K562 (cell line): ENCODE data around the gene S100A1. TPM values are rescaled to one million over a fixed set of nuclear protein-coding genes. Genes with fewer than 3 reads are reported as not detected.
A peak's percentile ranks its signal among the peaks of the same experiment; 100 is the strongest.

Source experiments
- ATAC-seq: fragments of 200-7000 bp; cut with Tn5 transposase; 3 replicates; pipeline ENCODE4 v1.9.1; 2020; ENCODE audit warnings: moderate library complexity
- BruUV-seq: library from RNA; stranded (reverse); fragments of 400-500 nt; replicated peaks from 2 replicates; lab custom pipeline; 2021; lab: Mats Ljungman, UMichigan
- CTCF ChIA-PET: fragments of 300-600 bp; formaldehyde crosslinking; extraction: SDS; loops from one replicate; lab custom pipeline; 2021; ENCODE audit warnings: low intra/inter-chr PET ratio; lab: Yijun Ruan, JAX
- POLR2A ChIA-PET: fragments of 300-600, 350-650 bp; sonication (Branson Sonifier 250); formaldehyde crosslinking; extraction: SDS; loops from one replicate; lab custom pipeline; 2021; ENCODE audit warnings: antibody characterized with exemption, inconsistent platforms; lab: Yijun Ruan, JAX
- DNase-seq, 4 experiments: peaks; one replicate each; pipeline versions ENCODE4 v3.0.0 to v3.0.0-alpha.2; 2011 to 2018; ENCODE audit warnings: low spot score in 3 of 4, mixed read lengths in 3 of 4; ENCODE audit errors: extremely low read depth in 1 of 4
- FAIRE-seq: peaks from 2 replicates; lab custom pipeline; 2011; peaks lifted over from hg19 to GRCh38; lab: Jason Lieb, UNC
- H2AFZ ChIP-seq: 2 replicates; pipeline ENCODE4 v1.6.0; 2011; ENCODE audit warnings: low read depth, low read length, control low read depth, inconsistent platforms
- H3K27ac ChIP-seq: fragments of 200-600 bp; 3 replicates; pipeline ENCODE4 v1.8.0; 2011; ENCODE audit warnings: low read depth, mild to moderate bottlenecking, control low read depth, inconsistent platforms, low read length, moderate library complexity, mixed read lengths; ENCODE audit errors: extremely low read depth
- H3K27me3 ChIP-seq, 2 experiments: fragments of 300-600 bp in 1 of 2; 2 replicates in 1 of 2; 3 replicates in 1 of 2; pipeline versions ENCODE4 v1.6.0 to v1.8.0; 2011; ENCODE audit warnings: inconsistent platforms in 2 of 2, low read length in 2 of 2, mild to moderate bottlenecking in 1 of 2, mixed read lengths in 1 of 2, moderate library complexity in 1 of 2; ENCODE audit not compliant: control insufficient read depth in 2 of 2, insufficient read depth in 2 of 2
- H3K36me3 ChIP-seq: fragments of 300-600 bp; 3 replicates; pipeline ENCODE4 v1.8.0; 2011; ENCODE audit warnings: mild to moderate bottlenecking, low read length, inconsistent platforms; ENCODE audit not compliant: control insufficient read depth, insufficient read depth
- H3K4me1 ChIP-seq, 2 experiments: fragments of 200-600 bp in 1 of 2; replicated peaks in 1 of 2; 2 replicates in 1 of 2; 3 replicates in 1 of 2; pipeline versions ENCODE4 v1.5.1 to v1.8.0; 2011; ENCODE audit warnings: inconsistent platforms in 2 of 2, low read length in 2 of 2, mild to moderate bottlenecking in 1 of 2, mixed read lengths in 1 of 2, moderate library complexity in 1 of 2; ENCODE audit not compliant: control insufficient read depth in 2 of 2, insufficient read depth in 2 of 2
- H3K4me2 ChIP-seq: 2 replicates; pipeline ENCODE4 v1.6.1; 2011; ENCODE audit warnings: low read length, control low read depth, inconsistent platforms, mixed read lengths; ENCODE audit not compliant: insufficient read depth
- H3K4me3 ChIP-seq: fragments of 200-600 bp; sonication (generic), shearing (Covaris generic); 2 replicates; pipeline ENCODE4 v1.5.1; 2016; ENCODE audit warnings: control low read depth, inconsistent platforms
- H3K79me2 ChIP-seq: fragments of 200-600 bp; 3 replicates; pipeline ENCODE4 v1.8.0; 2011; ENCODE audit warnings: low read length, inconsistent platforms; ENCODE audit not compliant: control insufficient read depth, insufficient read depth
- H3K9ac ChIP-seq, 2 experiments: 2 replicates each; pipeline versions ENCODE4 v1.6.0 to v1.6.1; 2011; ENCODE audit warnings: low read depth in 2 of 2, low read length in 2 of 2, control low read depth in 1 of 2, inconsistent platforms in 1 of 2, mild to moderate bottlenecking in 1 of 2, mixed read lengths in 1 of 2; ENCODE audit not compliant: insufficient read depth in 1 of 2
- H3K9me1 ChIP-seq: one replicate; pipeline ENCODE4 v1.6.0; 2011; ENCODE audit warnings: inconsistent platforms, mild to moderate bottlenecking, low read length, moderate library complexity; ENCODE audit not compliant: control insufficient read depth, insufficient read depth
- H3K9me3 ChIP-seq: replicated peaks from 2 replicates; pipeline ENCODE4 v1.5.1; 2011; ENCODE audit warnings: low read depth, low read length, inconsistent platforms; ENCODE audit not compliant: control insufficient read depth, insufficient read depth
- H4K20me1 ChIP-seq: replicated peaks from 2 replicates; pipeline ENCODE4 v1.6.1; 2011; ENCODE audit warnings: low read length, inconsistent platforms, mixed read lengths; ENCODE audit not compliant: control insufficient read depth, insufficient read depth
- EGR1 ChIP-seq: fragments of 450-650 bp; conservative IDR thresholded peaks from 2 replicates; pipeline ENCODE4 v1.6.1; 2017; ENCODE audit warnings: mild to moderate bottlenecking
- WGBS: fragments of 100-300 bp; shearing (Covaris generic); methylation state at CpG from one replicate; pipeline ENCODE4 v1.1.6; 2016; ENCODE audit warnings: low coverage, mixed read lengths; ENCODE audit not compliant: insufficient coverage; ENCODE audit errors: missing lambda C conversion rate; 5-methylcytosine and 5-hydroxymethylcytosine counted together
- in situ Hi-C: fragments of 300-500 bp; cut with MboI; formaldehyde crosslinking; loops from 4 replicates; pipeline ENCODE4 v1.15.0; 2018; ENCODE audit warnings: inconsistent platforms, mixed read lengths
- intact Hi-C: fragments of 100-400 bp; cut with micrococcal nuclease; formaldehyde crosslinking; loops from 2 replicates; pipeline ENCODE4 v1.14.2; 2022
- polyA plus RNA-seq, 8 experiments: library from polyadenylated mRNA; depleted of rRNA in 4 of 8; stranded (reverse) in 5 of 8; unstranded in 3 of 8; fragments of >200 nt; fragmentation: Nextera tagmentation in 2 of 8; fragmentation: Illumina TruSeq in 1 of 8; extraction: Ambion mirVana in 2 of 8; extraction: Trizol in 1 of 8; gene quantifications; 2 replicates each; pipeline versions ENCODE4 v1.2.1 to v1.2.3, GENCODE V29; 2011 to 2014; ENCODE audit warnings: inconsistent platforms in 1 of 8, missing spikeins in 1 of 8
- total RNA-seq, 7 experiments: library from RNA; depleted of rRNA in 6 of 7; stranded (reverse); fragments of >200 nt in 6 of 7; fragmentation: Illumina TruSeq in 2 of 7; extraction: Trizol in 2 of 7; gene quantifications; 2 replicates each; pipeline versions ENCODE4 v1.2.1 to v1.2.3, GENCODE V29; 2011 to 2021; ENCODE audit warnings: low replicate concordance in 1 of 7
- TF ChIP-seq, protein P1 (sequence below): fragments of 450-650 bp; IDR thresholded peaks from 2 replicates; pipeline ENCODE4 v1.6.1; 2016; ENCODE audit warnings: missing biosample characterization, missing genetic modification characterization

S100A1 gene
- total and polyA plus RNA-seq, 9 of the 15 experiments (the other 6 are each of a cell fraction or from before 2014, with no cell fraction given): 0.44 to 30.1 (median 12.7) TPM

DNA sequence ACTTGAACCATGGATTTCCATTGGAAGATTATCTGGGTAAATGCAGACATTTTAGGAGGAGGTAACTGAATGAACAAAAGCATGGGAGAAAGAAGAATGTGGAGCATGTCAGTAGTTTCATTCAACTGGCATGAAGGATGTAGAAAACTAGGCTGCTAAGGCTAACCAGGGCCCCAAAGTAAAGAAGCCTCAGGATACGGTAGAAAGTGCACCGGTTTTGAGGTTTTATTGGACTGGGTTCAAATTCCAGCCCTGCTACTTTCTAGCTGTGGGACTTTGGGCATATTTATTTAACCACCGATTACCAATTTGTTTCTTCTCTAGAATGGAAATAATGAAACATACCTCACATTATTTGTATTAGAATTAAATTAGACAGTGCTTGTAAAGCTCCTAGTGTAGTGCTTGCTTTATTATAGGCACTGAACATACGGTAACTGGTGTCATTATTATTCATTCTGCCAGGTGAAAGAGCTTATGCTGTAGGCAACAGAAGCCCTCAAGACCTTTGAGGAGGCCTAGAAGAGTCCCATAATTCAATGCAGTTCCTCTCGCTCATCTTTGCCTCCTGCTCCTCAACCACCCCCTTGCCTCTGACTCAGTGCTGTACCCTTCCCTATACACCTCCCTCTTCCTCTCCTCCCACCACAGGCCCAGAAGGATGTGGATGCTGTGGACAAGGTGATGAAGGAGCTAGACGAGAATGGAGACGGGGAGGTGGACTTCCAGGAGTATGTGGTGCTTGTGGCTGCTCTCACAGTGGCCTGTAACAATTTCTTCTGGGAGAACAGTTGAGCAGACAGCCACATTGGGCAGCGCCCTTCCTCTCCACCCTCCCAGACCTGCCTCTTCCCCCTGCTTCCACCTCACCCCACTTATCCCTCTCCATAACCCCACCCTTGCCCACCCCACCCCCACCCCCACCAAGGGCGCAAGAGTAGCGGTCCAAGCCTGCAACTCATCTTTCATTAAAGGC, 3.1 kb downstream of the S100A1 start:
- Histone ChIP-seq H3K9me3 (no peaks in the 10 kb centered on the region), H2AFZ (no peak overlapping the region), H3K4me1 (peaks cover 33 to 47% of the 10 kb centered on the region in 2 experiments), H4K20me1 (no peaks in the 10 kb centered on the region), H3K9me1 (no peaks in the 10 kb centered on the region), H3K9ac (no peak overlapping the region), H3K4me3 (no peak overlapping the region), H3K79me2 (peaks cover 27% of the 10 kb centered on the region), H3K4me2 (no peak overlapping the region), H3K27me3 (no peaks in the 10 kb centered on the region), H3K27ac (no peak overlapping the region), H3K36me3 (peaks cover 8% of the 10 kb centered on the region; the same call in 2 of the 3 replicates)
- BruUV-seq: no TSS peak
- in situ Hi-C loops: no loop called here
- DNase-seq (no peak), FAIRE-seq (no peak), ATAC-seq (no peak)
- WGBS: 60% methylated on average over 9 of the region's 10 CpGs
- intact Hi-C loops: loop anchor here (5.0 kb wide), 1 partner anchor 99 kb away; no protein-coding TSS in a partner anchor
- ChIA-PET POLR2A (interaction anchor here (0.6 to 1.5 kb wide), 4 partner anchors 15 to 178 kb away, joined by 3 to 5 read pairs (median 4); partner anchors contain the start of gene S100A14), CTCF (no interaction called here)
- 0 out of 2 replicates have a peak, but pooled peaks have one; percentile 7 for TF ChIP-seq EGR1
- TF ChIP-seq, protein P1, sequence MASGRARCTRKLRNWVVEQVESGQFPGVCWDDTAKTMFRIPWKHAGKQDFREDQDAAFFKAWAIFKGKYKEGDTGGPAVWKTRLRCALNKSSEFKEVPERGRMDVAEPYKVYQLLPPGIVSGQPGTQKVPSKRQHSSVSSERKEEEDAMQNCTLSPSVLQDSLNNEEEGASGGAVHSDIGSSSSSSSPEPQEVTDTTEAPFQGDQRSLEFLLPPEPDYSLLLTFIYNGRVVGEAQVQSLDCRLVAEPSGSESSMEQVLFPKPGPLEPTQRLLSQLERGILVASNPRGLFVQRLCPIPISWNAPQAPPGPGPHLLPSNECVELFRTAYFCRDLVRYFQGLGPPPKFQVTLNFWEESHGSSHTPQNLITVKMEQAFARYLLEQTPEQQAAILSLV (tag): no peak
